Measurements from ENCODE around the gene ZNF778.

DNA sequence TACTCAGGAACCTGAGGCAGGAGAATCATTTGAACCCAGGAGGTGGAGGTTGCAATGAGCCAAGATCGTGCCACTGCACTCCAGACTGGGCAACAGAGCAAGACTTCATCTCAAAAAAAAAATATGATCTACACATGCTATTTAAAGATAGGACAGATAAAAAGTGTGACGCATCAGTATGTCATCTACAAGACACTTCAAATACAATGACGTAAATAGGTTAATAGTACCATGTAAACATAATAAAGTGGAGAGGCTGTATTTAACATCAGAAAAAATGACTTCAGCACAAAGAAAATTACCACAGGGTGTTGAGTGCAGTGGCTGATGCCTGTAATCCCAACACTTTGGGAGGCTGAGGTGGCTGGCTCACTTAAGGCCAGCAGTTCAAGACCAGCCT, 20.2 kb downstream of the ZNF778 start:
- TF ChIP-seq, protein P1, sequence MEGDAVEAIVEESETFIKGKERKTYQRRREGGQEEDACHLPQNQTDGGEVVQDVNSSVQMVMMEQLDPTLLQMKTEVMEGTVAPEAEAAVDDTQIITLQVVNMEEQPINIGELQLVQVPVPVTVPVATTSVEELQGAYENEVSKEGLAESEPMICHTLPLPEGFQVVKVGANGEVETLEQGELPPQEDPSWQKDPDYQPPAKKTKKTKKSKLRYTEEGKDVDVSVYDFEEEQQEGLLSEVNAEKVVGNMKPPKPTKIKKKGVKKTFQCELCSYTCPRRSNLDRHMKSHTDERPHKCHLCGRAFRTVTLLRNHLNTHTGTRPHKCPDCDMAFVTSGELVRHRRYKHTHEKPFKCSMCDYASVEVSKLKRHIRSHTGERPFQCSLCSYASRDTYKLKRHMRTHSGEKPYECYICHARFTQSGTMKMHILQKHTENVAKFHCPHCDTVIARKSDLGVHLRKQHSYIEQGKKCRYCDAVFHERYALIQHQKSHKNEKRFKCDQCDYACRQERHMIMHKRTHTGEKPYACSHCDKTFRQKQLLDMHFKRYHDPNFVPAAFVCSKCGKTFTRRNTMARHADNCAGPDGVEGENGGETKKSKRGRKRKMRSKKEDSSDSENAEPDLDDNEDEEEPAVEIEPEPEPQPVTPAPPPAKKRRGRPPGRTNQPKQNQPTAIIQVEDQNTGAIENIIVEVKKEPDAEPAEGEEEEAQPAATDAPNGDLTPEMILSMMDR (conservative IDR thresholded peaks at IDR 0.05 in 1 of 2, IDR thresholded peaks at IDR 0.05 in 1 of 2; ENCODE audit: low read depth in 1 of 2, low read length in 2 of 2): no peak
- TF ChIP-seq EZH2 (IDR thresholded peaks at IDR 0.05; ENCODE audit: low read length, missing control alignments): no peak
